ENCODE data around the gene UBL4B.

GRCh38 chr1:110132682-110133081 is 20.4 kb downstream of the UBL4B start:
- TF ChIP-seq CTCF (IDR thresholded peaks at IDR 0.05) (no peak), POLR2A (IDR thresholded peaks at IDR 0.05) (no peak)

Data from suprapubic skin (tissue), 3 donors.